ENCODE measurements around the gene FAM200A.
"Not testable (repeated sequence)": the region's sequence is repeated elsewhere in the genome, so short reads cannot be mapped to it uniquely, and the experiment has no call there.

FAM200A gene

GRCh38 chr7:99551767-99552463, at the start of gene FAM200A:
Gene FAM200A (minus strand): TSS chr7:99552114. CDS start chr7:99548407, 3,707 bp downstream.
- DNase-seq = peak; percentile 20

GRCh38 chr7:99599836-99600235, 47.9 kb upstream of the FAM200A start:
- no peak for DNase-seq

- DNase-seq = no peak
These were observed 46.0 kb upstream of the FAM200A start, which contains the start of gene TMEM225B for GRCh38 chr7:99597762-99598501. Gene TMEM225B (plus strand): TSS chr7:99598267. CDS start chr7:99604389, 6,122 bp downstream.

- no peak for DNase-seq
These were observed 44.6 kb upstream of the FAM200A start for GRCh38 chr7:99596408-99596955.

- no peak for DNase-seq
These were observed 43.2 kb upstream of the FAM200A start for GRCh38 chr7:99594948-99595745.

GRCh38 chr7:99588868-99589267, 37.0 kb upstream of the FAM200A start:
- no peak for DNase-seq

- DNase-seq = not testable (repeated sequence)
These were observed 28.9 kb upstream of the FAM200A start for GRCh38 chr7:99580778-99581332.

- no peak for DNase-seq
These were observed 28.3 kb upstream of the FAM200A start for GRCh38 chr7:99579956-99580777.

- no peak for DNase-seq
These were observed 27.5 kb upstream of the FAM200A start for GRCh38 chr7:99579281-99579955.

- no peak for DNase-seq
These were observed 24.3 kb upstream of the FAM200A start for GRCh38 chr7:99576251-99576650.

- no peak for DNase-seq
These were observed 21.3 kb upstream of the FAM200A start for GRCh38 chr7:99573257-99573656.

GRCh38 chr7:99571768-99572167, 19.9 kb upstream of the FAM200A start:
- no peak for DNase-seq

GRCh38 chr7:99568770-99569169, 16.9 kb upstream of the FAM200A start:
- DNase-seq = not testable (repeated sequence)

- no peak for DNase-seq
These were observed 11.7 kb upstream of the FAM200A start for GRCh38 chr7:99563650-99564049.

- no peak for DNase-seq
These were observed 10.9 kb upstream of the FAM200A start for GRCh38 chr7:99562832-99563231.

GRCh38 chr7:99562114-99562784, 10.3 kb upstream of the FAM200A start:
- no peak for DNase-seq

- DNase-seq = no peak
These were observed 9.8 kb upstream of the FAM200A start for GRCh38 chr7:99561737-99562051.

GRCh38 chr7:99560834-99561736, 9.2 kb upstream of the FAM200A start:
- DNase-seq = no peak

GRCh38 chr7:99559175-99559915, 7.4 kb upstream of the FAM200A start:
- DNase-seq = no peak
